ENCODE results near the gene TRIM72. TPM values are rescaled to one million over a fixed set of nuclear protein-coding genes. Genes with fewer than 3 reads are reported as not detected.

The TRIM72 gene
- total RNA-seq, 4 donors from 2014 or later: under 0.01 TPM; not detected in 3

DNA sequence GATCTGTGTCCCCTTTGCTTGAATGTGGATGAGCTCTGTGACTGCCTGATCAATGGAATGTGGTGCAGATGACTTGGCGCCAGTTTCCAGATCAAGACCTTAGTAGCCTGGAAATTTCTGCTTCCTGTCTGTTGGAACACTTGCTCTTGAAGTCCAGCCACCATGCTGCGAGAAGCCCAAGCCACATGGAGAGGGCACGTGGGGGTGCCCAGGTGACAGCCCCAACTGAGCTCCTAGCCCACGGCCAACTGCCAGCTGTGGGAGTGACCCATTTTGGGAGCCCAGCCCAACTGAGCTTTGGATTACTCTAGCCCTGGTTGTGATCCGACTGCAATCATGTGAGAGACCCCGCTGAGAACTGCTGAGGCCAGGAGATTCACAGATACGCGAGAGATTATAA lies 42.5 kb downstream of the TRIM72 start:
- DNase-seq: no peak
- Histone ChIP-seq H3K4me3 (no peak overlapping the region), H3K27me3 (no peaks in the 10 kb centered on the region), H3K27ac (no peak overlapping the region), H3K36me3 (no peaks in the 10 kb centered on the region), H3K4me1 (no peaks in the 10 kb centered on the region), H3K9me3 (no peaks in the 10 kb centered on the region)
- intact Hi-C loops (cut with DNase I; ENCODE audit: low total_unique reads): no loop called here
- no peak for TF ChIP-seq POLR2A (IDR thresholded peaks at IDR 0.05)
- TF ChIP-seq, protein P1, sequence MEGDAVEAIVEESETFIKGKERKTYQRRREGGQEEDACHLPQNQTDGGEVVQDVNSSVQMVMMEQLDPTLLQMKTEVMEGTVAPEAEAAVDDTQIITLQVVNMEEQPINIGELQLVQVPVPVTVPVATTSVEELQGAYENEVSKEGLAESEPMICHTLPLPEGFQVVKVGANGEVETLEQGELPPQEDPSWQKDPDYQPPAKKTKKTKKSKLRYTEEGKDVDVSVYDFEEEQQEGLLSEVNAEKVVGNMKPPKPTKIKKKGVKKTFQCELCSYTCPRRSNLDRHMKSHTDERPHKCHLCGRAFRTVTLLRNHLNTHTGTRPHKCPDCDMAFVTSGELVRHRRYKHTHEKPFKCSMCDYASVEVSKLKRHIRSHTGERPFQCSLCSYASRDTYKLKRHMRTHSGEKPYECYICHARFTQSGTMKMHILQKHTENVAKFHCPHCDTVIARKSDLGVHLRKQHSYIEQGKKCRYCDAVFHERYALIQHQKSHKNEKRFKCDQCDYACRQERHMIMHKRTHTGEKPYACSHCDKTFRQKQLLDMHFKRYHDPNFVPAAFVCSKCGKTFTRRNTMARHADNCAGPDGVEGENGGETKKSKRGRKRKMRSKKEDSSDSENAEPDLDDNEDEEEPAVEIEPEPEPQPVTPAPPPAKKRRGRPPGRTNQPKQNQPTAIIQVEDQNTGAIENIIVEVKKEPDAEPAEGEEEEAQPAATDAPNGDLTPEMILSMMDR (IDR thresholded peaks at IDR 0.05): no peak

DNA sequence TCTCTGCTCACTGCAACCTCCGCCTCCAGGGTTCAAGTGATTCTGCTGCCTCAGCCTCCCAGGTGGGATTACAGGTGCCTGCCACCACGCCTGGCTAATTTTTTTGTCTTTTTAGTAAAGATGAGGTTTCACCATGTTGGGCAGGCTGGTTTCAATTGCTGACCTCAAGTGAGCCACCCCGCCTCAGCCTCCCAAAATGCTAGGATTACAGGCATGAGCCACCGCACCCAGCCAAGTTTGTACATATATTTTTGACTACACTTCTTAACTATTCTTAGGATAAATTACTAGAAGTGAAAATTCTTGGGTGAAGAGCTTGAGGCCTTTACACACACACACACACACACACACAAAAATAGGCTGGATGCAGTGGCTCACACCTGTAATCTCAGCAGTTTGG lies 44.4 kb downstream of the TRIM72 start:
- DNase-seq: no peak
- no peaks in the 10 kb centered on the region for H3K9me3 ChIP-seq
- intact Hi-C loops (cut with DNase I; ENCODE audit: low total_unique reads): no loop called here

DNA sequence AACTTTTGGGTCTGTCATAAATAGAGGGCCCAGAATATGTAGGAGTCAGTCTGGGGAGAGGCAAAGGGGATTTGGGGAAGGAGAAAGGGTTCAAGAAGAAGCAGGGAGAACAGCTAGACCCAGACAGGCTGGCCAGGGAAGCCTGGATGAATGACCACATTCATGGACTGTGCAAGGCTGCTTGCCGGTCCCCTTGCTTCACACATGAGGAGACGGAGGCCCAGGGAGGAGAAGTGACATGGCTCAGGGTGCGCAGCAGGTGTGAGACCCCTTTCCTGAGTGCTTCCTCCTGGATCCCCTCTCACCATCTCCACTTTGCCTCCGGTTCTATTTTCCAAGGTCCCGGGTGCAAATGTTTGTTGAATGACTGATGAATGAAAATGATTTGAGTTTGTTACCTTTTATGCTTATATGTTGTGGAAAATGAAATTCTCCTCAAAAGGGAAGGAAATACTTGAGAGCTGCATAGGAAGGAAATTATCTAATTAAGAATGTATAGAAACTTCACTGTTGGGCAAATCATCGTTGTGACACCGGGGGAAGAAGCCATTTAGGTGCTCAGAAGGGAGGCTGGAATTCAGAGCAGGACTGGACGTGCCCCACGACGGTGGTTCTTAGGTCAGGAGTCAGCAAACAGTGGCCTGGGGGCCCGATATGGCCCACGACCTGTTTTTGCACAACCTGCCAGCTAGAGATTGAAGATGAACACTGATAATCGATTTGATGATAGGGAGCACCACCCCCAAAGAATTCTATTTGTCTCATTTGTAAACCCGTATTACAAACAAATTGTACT lies 46.4 kb downstream of the TRIM72 start:
- no peak overlapping the region for H3K4me3 ChIP-seq
- no peak overlapping the region for H3K27ac ChIP-seq
- no peaks in the 10 kb centered on the region for H3K27me3 ChIP-seq

More for the DNA sequence above, 44.4 kb downstream of the TRIM72 start:
- TF ChIP-seq, protein P1 (IDR thresholded peaks at IDR 0.05): no peak
- no peak for TF ChIP-seq POLR2A (IDR thresholded peaks at IDR 0.05)
- H3K4me1 ChIP-seq: no peaks in the 10 kb centered on the region
- H3K4me3 ChIP-seq: no peak overlapping the region
- no peaks in the 10 kb centered on the region for H3K36me3 ChIP-seq
- no peaks in the 10 kb centered on the region for H3K27me3 ChIP-seq
- no peak overlapping the region for H3K27ac ChIP-seq

DNA sequence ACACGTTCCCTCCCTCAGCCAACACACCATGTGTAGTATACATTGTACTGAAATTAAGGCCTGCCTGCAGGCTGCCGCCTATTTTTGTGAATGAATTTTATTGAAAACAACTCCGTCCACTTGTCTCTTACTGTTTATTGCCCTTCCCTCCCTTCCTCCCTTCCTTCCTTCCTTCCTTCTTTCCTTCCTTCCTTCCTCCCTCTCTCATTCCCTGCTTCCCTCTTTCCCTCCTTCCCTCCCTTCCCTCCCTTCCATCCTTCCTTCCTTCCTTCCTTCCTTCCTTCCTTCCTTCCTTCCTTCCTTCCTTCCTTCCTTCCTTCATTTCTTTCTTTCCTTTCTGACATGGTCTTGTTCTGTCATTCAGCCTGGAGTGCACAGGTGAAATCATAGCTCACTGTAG lies 48.2 kb downstream of the TRIM72 start:
- no peak for TF ChIP-seq POLR2A (IDR thresholded peaks at IDR 0.05)
- TF ChIP-seq, protein P1 (IDR thresholded peaks at IDR 0.05): no peak
- intact Hi-C loops (cut with DNase I; ENCODE audit: low total_unique reads): no loop called here
- no peaks in the 10 kb centered on the region for H3K36me3 ChIP-seq
- no peaks in the 10 kb centered on the region for H3K27me3 ChIP-seq
- no peaks in the 10 kb centered on the region for H3K4me1 ChIP-seq
- H3K27ac ChIP-seq: no peak overlapping the region
- no peaks in the 10 kb centered on the region for H3K9me3 ChIP-seq
- H3K4me3 ChIP-seq: no peak overlapping the region
- DNase-seq: no peak

More for the DNA sequence above, 46.4 kb downstream of the TRIM72 start:
- TF ChIP-seq, protein P1 (IDR thresholded peaks at IDR 0.05): no peak
- no peak for TF ChIP-seq POLR2A (IDR thresholded peaks at IDR 0.05)
- Histone ChIP-seq H3K4me1 (no peaks in the 10 kb centered on the region), H3K36me3 (no peaks in the 10 kb centered on the region), H3K9me3 (no peaks in the 10 kb centered on the region)
- intact Hi-C loops (cut with DNase I; ENCODE audit: low total_unique reads): no loop called here
- no peak for DNase-seq

DNA sequence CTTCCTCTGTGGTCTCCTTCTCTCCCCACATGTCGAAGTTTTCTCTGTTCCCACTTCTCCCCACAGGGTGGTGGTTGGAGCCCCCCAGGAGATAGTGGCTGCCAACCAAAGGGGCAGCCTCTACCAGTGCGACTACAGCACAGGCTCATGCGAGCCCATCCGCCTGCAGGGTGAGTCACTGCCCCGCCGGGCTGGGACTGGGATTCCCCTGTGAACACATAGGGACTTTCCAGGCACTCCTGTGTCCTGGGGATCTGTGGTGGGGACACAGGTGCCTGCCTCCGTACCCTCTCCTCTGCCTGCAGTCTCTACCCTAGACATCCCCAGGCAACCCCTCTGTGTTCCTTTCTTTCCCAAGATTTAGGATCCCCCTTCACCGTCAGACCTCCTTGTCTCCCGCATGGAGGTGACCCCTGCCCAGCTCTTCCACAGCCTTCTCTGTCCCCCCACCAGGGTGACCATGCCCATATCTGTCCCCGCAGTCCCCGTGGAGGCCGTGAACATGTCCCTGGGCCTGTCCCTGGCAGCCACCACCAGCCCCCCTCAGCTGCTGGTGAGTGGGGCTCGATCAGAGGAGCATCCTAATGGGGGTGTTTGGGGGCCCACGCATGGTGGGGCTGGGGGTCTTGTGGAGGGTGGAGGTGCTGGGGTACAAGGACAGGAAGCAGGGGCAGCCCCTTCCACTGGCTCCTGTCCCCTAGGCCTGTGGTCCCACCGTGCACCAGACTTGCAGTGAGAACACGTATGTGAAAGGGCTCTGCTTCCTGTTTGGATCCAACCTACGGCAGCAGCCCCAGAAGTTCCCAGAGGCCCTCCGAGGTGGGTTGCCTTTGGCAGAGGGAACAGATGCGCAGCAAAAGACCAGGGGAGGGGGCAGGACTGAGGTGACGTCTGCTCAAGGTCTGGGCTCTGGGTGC lies 51.7 kb downstream of the TRIM72 start:
- H3K36me3 ChIP-seq: no peaks in the 10 kb centered on the region
- no peak for TF ChIP-seq POLR2A (IDR thresholded peaks at IDR 0.05)
- TF ChIP-seq, protein P1 (IDR thresholded peaks at IDR 0.05): no peak
- intact Hi-C loops (cut with DNase I; ENCODE audit: low total_unique reads): no loop called here
- no peak overlapping the region for H3K27ac ChIP-seq
- no peak overlapping the region for H3K4me3 ChIP-seq
- no peaks in the 10 kb centered on the region for H3K4me1 ChIP-seq
- no peak for DNase-seq
- H3K9me3 ChIP-seq: no peaks in the 10 kb centered on the region
- H3K27me3 ChIP-seq: no peaks in the 10 kb centered on the region

Data from uterus (tissue), 4 donors.